SU-DHL-6 (cell line): ENCODE data around the gene TPK1.

Source experiments
- H2AFZ ChIP-seq: fragments of 200-600 bp; sonication (generic); 2 replicates; pipeline ENCODE4 v1.6.1; 2014; ENCODE audit warnings: low read depth, mild to moderate bottlenecking, moderate library complexity, mixed read lengths, antibody characterized with exemption, low read length; ENCODE audit not compliant: severe bottlenecking
- H3F3A ChIP-seq: fragments of 200-600 bp; shearing (Covaris generic); 2 replicates; pipeline ENCODE4 v1.6.0; 2016; ENCODE audit warnings: antibody characterized with exemption, mild to moderate bottlenecking; ENCODE audit not compliant: insufficient read depth
- H3K27ac ChIP-seq: fragments of 200-600 bp; sonication (generic); 2 replicates; pipeline ENCODE4 v1.5.1; 2016; ENCODE audit warnings: low read depth, mild to moderate bottlenecking, low read length, moderate library complexity, mixed read lengths
- H3K27me3 ChIP-seq: fragments of 200-600 bp; sonication (generic), shearing (Covaris generic); 2 replicates; pipeline ENCODE4 v1.6.0; 2014; ENCODE audit warnings: mild to moderate bottlenecking, low read length
- H3K36me3 ChIP-seq: fragments of 200-600 bp; sonication (generic); 2 replicates; pipeline ENCODE4 v1.6.1; 2014; ENCODE audit warnings: mild to moderate bottlenecking, low read length, mixed read lengths
- H3K4me2 ChIP-seq: fragments of 300-600, 200-600 bp; shearing (Covaris generic), sonication (generic); 2 replicates; pipeline ENCODE4 v1.6.0; 2014; ENCODE audit warnings: low read length, low read depth, mild to moderate bottlenecking; ENCODE audit not compliant: poor library complexity, severe bottlenecking
- H3K4me3 ChIP-seq: fragments of 200-600 bp; sonication (generic); 2 replicates; pipeline ENCODE4 v1.5.1; 2014; ENCODE audit warnings: antibody characterized with exemption, low read length, mild to moderate bottlenecking, mixed read lengths; ENCODE audit not compliant: insufficient read depth, poor library complexity, severe bottlenecking
- H3K79me2 ChIP-seq: fragments of 200-600 bp; sonication (generic); 2 replicates; pipeline ENCODE4 v1.6.1; 2014; ENCODE audit warnings: mild to moderate bottlenecking, low read length, moderate library complexity; ENCODE audit not compliant: insufficient read depth
- H3K9ac ChIP-seq: fragments of 200-600 bp; sonication (generic); 2 replicates; pipeline ENCODE4 v1.7.0; 2014; ENCODE audit warnings: mild to moderate bottlenecking, low read length
- H3K9me2 ChIP-seq: fragments of 200-600 bp; sonication (generic); replicated peaks from 2 replicates; pipeline ENCODE4 v1.6.1; 2014; ENCODE audit warnings: low read length; ENCODE audit not compliant: insufficient read depth
- H3K9me3 ChIP-seq: fragments of 200-600 bp; sonication (generic); 2 replicates; pipeline ENCODE4 v1.6.1; 2014; ENCODE audit warnings: low read length, mixed read lengths; ENCODE audit not compliant: insufficient read depth
- H4K20me1 ChIP-seq: fragments of 200-600 bp; sonication (generic); 2 replicates; pipeline ENCODE4 v1.6.1; 2014; ENCODE audit warnings: low read depth, mild to moderate bottlenecking, antibody characterized with exemption, low read length, moderate library complexity, mixed read lengths
- CTCF ChIP-seq: fragments of 200-600 bp; sonication (generic); IDR thresholded peaks from one replicate; pipeline ENCODE4 v1.5.1; 2017; ENCODE audit warnings: antibody characterized with exemption, mild to moderate bottlenecking, low read length, moderate library complexity; ENCODE audit not compliant: insufficient read depth, poor library complexity, severe bottlenecking
- EZH2phosphoT487 ChIP-seq: fragments of 200-600 bp; sonication (generic), shearing (Covaris generic); conservative IDR thresholded peaks from 2 replicates; pipeline ENCODE4 v1.6.1; 2018; ENCODE audit warnings: mild to moderate bottlenecking, antibody characterized with exemption, low read length, moderate library complexity, mixed read lengths

TPK1 gene

DNA sequence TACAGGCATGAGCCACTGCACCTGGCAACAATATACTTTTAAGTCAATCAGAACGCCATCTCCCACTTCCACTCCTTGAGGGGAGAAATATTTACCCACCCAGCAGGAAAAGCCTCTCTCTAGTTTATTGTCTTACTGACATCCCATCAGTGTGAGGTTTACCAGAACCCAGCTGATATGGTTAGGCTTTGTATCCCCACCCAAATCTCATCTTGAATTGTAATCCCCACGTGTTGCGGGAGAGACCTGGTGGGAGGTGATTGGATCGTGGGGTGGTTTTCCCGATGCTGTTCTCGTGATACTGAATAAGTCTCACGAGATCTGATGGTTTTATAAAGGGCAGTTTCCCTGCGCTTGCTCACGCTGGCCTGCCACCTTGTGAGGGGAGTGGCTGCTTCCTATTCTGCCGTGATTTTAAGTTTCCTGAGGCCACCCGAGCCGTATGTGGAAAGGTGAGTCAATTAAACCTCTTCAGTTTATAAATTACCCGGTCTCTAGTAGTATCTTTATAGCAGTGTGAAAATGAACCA, 37.5 kb upstream of the TPK1 start:
- no peaks in the 10 kb centered on the region for H3K9me3 ChIP-seq
- no peak overlapping the region for H2AFZ ChIP-seq
- no peaks in the 10 kb centered on the region for H3F3A ChIP-seq
- no peak for TF ChIP-seq CTCF
- no peak for TF ChIP-seq EZH2phosphoT487
- H3K79me2 ChIP-seq = no peaks in the 10 kb centered on the region
- no peak overlapping the region for H3K27ac ChIP-seq
- H3K4me2 ChIP-seq = no peak overlapping the region
- H3K9me2 ChIP-seq = no peaks in the 10 kb centered on the region
- H3K36me3 ChIP-seq = no peaks in the 10 kb centered on the region
- no peaks in the 10 kb centered on the region for H4K20me1 ChIP-seq
- H3K27me3 ChIP-seq = no peaks in the 10 kb centered on the region; the same call in 1 of the 2 replicates
- H3K4me3 ChIP-seq = no peak overlapping the region
- H3K9ac ChIP-seq = no peak overlapping the region

DNA sequence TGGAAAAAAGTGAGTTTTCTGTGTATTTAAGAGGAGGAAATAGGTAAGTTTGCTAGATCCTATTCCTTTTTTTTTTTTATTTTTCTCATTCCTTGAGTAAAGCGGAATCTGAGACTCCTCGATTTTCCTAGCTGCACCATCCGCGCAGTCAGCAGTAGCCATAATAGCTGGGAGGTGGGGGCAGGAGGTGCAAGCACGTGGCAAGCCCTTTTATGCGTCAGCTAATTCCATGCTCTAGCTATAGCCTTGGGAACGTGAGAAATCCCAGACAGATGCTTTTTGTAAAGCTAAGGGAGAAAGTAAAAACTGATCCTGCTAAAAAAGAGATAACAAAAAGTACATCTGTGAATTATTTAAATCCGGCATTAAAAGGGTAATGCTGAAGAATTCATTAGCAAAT, 33.2 kb upstream of the TPK1 start:
- no peak overlapping the region for H3K9ac ChIP-seq
- H3K79me2 ChIP-seq = no peaks in the 10 kb centered on the region
- H3K27ac ChIP-seq = no peak overlapping the region
- H3F3A ChIP-seq = no peaks in the 10 kb centered on the region
- TF ChIP-seq CTCF = no peak
- no peak for TF ChIP-seq EZH2phosphoT487
- no peaks in the 10 kb centered on the region for H3K9me3 ChIP-seq
- no peak overlapping the region for H3K4me2 ChIP-seq
- no peaks in the 10 kb centered on the region for H3K36me3 ChIP-seq
- H3K9me2 ChIP-seq = no peaks in the 10 kb centered on the region
- no peak overlapping the region for H2AFZ ChIP-seq
- no peak overlapping the region for H3K4me3 ChIP-seq
- H3K27me3 ChIP-seq = no peaks in the 10 kb centered on the region; the same call in 1 of the 2 replicates
- H4K20me1 ChIP-seq = no peaks in the 10 kb centered on the region

GRCh38 chr7:144866189-144866588, 30.3 kb upstream of the TPK1 start:
- H3K9me3 ChIP-seq = no peaks in the 10 kb centered on the region
- H3K27ac ChIP-seq = no peak overlapping the region
- TF ChIP-seq CTCF (no peak), EZH2phosphoT487 (no peak)
- H3K27me3 ChIP-seq = no peaks in the 10 kb centered on the region
- H3K9me2 ChIP-seq = no peaks in the 10 kb centered on the region
- H3K4me2 ChIP-seq = no peak overlapping the region
- H4K20me1 ChIP-seq = no peaks in the 10 kb centered on the region
- no peak overlapping the region for H2AFZ ChIP-seq
- no peaks in the 10 kb centered on the region for H3K79me2 ChIP-seq
- H3K4me3 ChIP-seq = no peak overlapping the region
- H3F3A ChIP-seq = no peaks in the 10 kb centered on the region
- H3K36me3 ChIP-seq = no peaks in the 10 kb centered on the region
- H3K9ac ChIP-seq = no peak overlapping the region
